WERI-Rb-1 (cell line): Measurements from ENCODE around the gene SYTL2.

Experiments used
- DNase-seq: peaks from one replicate; pipeline ENCODE4 v3.0.0-alpha.2; 2020
- H3K27ac ChIP-seq: fragments of 250-450 bp; sonication (Bioruptor Pico); 2 replicates; pipeline ENCODE4 v1.5.1; 2020; ENCODE audit warnings: mild to moderate bottlenecking, moderate library complexity
- H3K27me3 ChIP-seq: fragments of 250-450 bp; sonication (Bioruptor Pico); 2 replicates; pipeline ENCODE4 v1.5.1; 2021; ENCODE audit warnings: mild to moderate bottlenecking, low read depth, moderate library complexity; ENCODE audit not compliant: insufficient read depth, severe bottlenecking
- H3K36me3 ChIP-seq: fragments of 250-450 bp; sonication (Bioruptor Pico); 2 replicates; pipeline ENCODE4 v1.5.1; 2020; ENCODE audit warnings: mild to moderate bottlenecking, moderate library complexity
- H3K4me3 ChIP-seq: 2 replicates; pipeline ENCODE4 v1.5.1; 2011; ENCODE audit warnings: low read depth, mild to moderate bottlenecking, control low read depth, low read length
- H3K9me3 ChIP-seq: fragments of 250-450 bp; sonication (Bioruptor Pico); 2 replicates; pipeline ENCODE4 v1.5.1; 2021; ENCODE audit warnings: mild to moderate bottlenecking, moderate library complexity; ENCODE audit not compliant: severe bottlenecking
- TF ChIP-seq, protein P1 (sequence below): IDR thresholded peaks from 2 replicates; pipeline ENCODE4 v1.5.1; 2011; ENCODE audit warnings: low read depth, mild to moderate bottlenecking, control low read depth, inconsistent platforms, low read length

SYTL2 gene

DNA sequence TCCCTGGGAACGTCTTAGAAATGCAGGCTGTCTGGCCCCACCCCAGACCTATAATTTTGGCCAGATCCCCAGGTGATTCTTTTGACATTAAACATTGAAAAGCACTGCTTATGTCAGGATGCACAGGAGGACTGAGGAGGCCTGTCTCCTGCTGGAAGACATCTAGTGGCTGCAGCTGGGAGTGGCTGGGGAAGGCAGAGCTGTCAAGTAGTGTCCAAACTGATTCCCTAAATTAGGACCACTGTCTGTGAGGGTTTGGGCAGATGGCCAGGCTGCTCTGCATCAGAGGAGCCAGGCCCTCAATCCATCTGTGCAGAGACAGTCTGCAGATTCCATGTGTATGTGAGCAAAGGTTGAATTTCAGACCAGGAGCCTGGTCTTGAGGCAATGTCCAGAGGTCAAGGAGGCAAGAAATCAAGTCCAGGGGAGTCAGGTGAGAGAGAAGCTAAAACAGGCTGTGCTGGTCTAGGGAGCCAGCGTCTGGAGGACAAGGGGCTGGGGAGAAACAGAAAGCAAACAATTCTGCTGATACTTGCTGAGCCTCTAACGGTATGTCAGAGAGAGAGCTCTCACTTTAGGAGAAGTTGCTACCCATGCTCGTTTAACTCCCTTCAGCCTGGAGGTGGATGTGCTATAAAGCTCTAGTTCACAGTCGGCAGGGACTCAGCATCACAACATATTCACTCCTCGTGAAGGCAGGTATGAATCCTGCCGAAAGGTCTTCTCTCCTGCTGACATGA is 15.3 kb upstream of the SYTL2 start:
- Histone ChIP-seq H3K27me3 (no peaks in the 10 kb centered on the region), H3K9me3 (no peaks in the 10 kb centered on the region), H3K36me3 (no peaks in the 10 kb centered on the region), H3K4me3 (no peak overlapping the region), H3K27ac (no peak overlapping the region)
- TF ChIP-seq, protein P1, sequence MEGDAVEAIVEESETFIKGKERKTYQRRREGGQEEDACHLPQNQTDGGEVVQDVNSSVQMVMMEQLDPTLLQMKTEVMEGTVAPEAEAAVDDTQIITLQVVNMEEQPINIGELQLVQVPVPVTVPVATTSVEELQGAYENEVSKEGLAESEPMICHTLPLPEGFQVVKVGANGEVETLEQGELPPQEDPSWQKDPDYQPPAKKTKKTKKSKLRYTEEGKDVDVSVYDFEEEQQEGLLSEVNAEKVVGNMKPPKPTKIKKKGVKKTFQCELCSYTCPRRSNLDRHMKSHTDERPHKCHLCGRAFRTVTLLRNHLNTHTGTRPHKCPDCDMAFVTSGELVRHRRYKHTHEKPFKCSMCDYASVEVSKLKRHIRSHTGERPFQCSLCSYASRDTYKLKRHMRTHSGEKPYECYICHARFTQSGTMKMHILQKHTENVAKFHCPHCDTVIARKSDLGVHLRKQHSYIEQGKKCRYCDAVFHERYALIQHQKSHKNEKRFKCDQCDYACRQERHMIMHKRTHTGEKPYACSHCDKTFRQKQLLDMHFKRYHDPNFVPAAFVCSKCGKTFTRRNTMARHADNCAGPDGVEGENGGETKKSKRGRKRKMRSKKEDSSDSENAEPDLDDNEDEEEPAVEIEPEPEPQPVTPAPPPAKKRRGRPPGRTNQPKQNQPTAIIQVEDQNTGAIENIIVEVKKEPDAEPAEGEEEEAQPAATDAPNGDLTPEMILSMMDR: peak; percentile 86
- DNase-seq: peak; percentile 62

DNA sequence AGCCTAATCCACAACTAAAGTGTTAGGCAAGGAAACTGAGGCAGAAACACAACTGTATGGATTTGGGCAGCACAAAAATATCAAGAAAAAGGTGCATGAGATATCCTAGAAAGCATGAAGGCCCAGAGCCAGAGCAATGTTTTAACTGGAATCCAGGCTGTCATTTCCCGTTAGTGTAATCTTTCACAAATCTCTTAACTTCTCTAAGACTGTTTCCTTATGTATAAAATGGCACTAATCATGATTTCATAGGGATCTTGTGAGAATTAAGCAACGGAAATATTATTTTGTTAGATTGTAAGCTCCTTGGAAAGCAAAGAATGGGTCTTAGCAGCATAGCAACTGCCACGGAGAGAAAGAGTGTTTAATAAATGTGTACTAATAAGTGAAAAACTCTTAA is 14.7 kb upstream of the SYTL2 start:
- Histone ChIP-seq H3K27ac (no peak overlapping the region), H3K27me3 (no peaks in the 10 kb centered on the region), H3K4me3 (no peak overlapping the region), H3K36me3 (no peaks in the 10 kb centered on the region), H3K9me3 (no peaks in the 10 kb centered on the region)
- no peak for DNase-seq
- TF ChIP-seq, protein P1: no peak

DNA sequence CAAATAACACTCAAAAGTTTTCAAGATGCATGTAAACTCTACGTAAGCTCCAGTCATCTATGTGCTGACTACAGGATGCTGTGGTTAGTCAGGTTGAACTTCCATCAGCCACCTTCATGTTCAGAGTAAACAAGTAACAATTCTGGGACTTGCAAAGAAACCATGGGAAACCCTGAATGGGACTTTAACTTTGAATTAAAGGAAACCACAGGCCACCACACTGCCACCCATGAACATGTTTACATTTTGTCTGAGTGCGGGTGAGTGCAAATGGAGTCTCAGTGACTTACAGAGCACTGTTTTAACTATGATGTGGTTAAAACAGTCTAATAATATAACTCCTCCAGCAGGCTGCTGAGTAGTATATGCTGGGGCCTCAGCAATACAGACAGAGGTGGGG is 12.9 kb upstream of the SYTL2 start:
- H3K27ac ChIP-seq: no peak overlapping the region
- H3K9me3 ChIP-seq: no peaks in the 10 kb centered on the region
- no peaks in the 10 kb centered on the region for H3K36me3 ChIP-seq
- no peak for DNase-seq
- no peaks in the 10 kb centered on the region for H3K27me3 ChIP-seq
- no peak overlapping the region for H3K4me3 ChIP-seq
- TF ChIP-seq, protein P1: no peak

DNA sequence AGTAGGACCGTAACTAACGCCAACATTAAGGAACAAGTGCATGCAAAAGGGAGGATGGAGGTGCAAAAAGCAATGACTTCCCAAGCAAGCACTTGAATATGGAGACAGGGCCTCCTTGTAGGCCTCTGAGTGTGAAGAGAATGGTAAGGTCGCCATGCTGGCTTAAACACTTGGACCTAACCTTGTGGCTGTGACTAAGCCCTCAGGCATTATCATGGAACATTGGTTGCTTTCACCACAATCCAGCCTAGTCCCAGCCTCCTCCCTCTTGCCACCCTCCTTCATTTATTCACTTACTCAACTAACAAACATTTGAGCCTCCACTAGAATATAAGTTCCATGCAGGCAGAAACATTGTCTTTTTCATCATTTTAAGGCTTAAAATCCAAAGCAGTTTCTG is 11.9 kb upstream of the SYTL2 start:
- no peak overlapping the region for H3K4me3 ChIP-seq
- DNase-seq: no peak
- H3K27me3 ChIP-seq: no peaks in the 10 kb centered on the region
- H3K36me3 ChIP-seq: no peaks in the 10 kb centered on the region
- H3K27ac ChIP-seq: no peak overlapping the region
- H3K9me3 ChIP-seq: no peaks in the 10 kb centered on the region
- TF ChIP-seq, protein P1: no peak

DNA sequence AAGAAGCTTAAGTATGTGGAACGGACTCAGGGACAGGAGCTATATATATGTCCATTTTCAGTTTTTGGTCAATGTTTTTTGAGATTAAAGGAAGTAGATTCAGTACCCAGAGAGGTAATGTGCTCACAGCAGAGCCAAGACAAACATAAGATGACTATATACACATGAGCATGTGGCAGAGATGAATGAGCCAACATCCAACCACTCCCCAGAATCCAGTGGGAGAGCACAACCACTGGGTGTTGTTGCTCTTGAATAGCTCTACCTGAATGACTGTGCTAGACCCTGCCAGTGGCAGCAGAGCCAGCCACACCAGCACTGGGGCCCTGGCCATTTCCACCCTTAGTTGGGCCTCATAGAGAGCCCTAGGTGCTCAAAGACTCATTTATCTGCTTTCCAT is 10.7 kb upstream of the SYTL2 start:
- H3K4me3 ChIP-seq: no peak overlapping the region
- no peaks in the 10 kb centered on the region for H3K9me3 ChIP-seq
- H3K27ac ChIP-seq: no peak overlapping the region
- no peak for DNase-seq
- TF ChIP-seq, protein P1: no peak
- H3K36me3 ChIP-seq: no peaks in the 10 kb centered on the region
- H3K27me3 ChIP-seq: no peaks in the 10 kb centered on the region

DNA sequence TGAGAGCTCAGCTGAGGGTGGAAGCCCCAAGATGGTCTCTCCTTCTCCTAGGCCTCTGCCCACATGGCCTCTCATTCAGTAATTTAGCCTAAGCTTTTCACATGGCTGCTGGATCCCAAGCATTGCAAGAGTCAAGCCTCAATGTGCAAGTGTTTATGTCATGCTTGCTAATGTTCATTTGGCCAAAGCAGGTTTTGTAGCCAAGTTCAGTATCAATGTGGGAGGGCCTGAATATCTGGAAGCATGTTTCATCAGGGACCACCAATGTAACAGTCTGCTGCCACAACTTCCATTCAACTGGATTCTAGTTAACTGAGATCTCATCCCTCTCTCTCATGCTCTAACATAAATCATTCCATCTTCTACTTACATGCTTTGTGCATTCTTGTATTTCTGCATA is 8.5 kb upstream of the SYTL2 start:
- H3K36me3 ChIP-seq: no peaks in the 10 kb centered on the region
- H3K27ac ChIP-seq: no peak overlapping the region
- H3K27me3 ChIP-seq: no peaks in the 10 kb centered on the region
- TF ChIP-seq, protein P1: no peak
- H3K4me3 ChIP-seq: no peak overlapping the region
- DNase-seq: no peak
- H3K9me3 ChIP-seq: no peaks in the 10 kb centered on the region
